ENCODE measurements around the gene PTPMT1.

Gene PTPMT1

GRCh38 chr11:47593934-47594855 is 28.8 kb downstream of the PTPMT1 start, which contains the start of gene C1QTNF4:
Gene C1QTNF4 (minus strand): TSS chr11:47594411. CDS start chr11:47590810, 3,601 bp downstream.
- no peaks in the 10 kb centered on the region for H3K27me3 ChIP-seq (replicated peaks; ENCODE audit: insufficient read depth, low read length)
- no peaks in the 10 kb centered on the region for H3K36me3 ChIP-seq (replicated peaks; ENCODE audit: insufficient read depth, low read length)
- no peak within 1 kb of the TSS for H3K4me2 ChIP-seq (ENCODE audit: low read depth, low read length)

DNA sequence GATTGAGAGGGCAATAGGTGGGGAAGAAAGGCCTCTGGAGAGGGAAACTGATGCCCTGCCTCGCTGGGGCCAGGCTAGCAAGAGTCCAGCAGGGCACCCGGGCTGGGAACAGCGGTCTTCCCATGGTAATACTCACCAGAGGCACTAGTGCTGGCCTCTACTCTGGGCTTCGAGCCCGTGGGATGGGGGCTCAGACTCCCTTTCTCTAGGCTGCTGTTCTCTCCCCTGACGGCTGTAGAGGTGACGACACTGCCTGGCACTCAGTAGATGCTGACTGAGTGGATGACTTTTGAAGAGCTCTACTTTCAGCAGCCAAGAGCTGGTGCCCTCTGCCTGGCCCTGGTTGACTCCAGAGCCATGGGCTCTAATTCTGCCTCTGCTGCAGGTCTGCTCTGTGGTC is 29.6 kb downstream of the PTPMT1 start:
- no peak overlapping the region for H3K4me2 ChIP-seq (ENCODE audit: low read depth, low read length)
- H3F3A ChIP-seq (ENCODE audit: insufficient read depth, low read length): no peaks in the 10 kb centered on the region
- no peak overlapping the region for H3K27ac ChIP-seq (ENCODE audit: low read length)
- TF ChIP-seq EZH2phosphoT487 (IDR thresholded peaks at IDR 0.05; ENCODE audit: low read length): no peak
- TF ChIP-seq CTCF (IDR thresholded peaks at IDR 0.05; ENCODE audit: low read length): no peak
- TF ChIP-seq EZH2 (optimal IDR thresholded peaks at IDR 0.05; ENCODE audit: low read depth, low read length): no peak
- H3K79me2 ChIP-seq (ENCODE audit: low read length): no peaks in the 10 kb centered on the region
- no peak overlapping the region for H3K9ac ChIP-seq (ENCODE audit: low read length)
- H2AFZ ChIP-seq (ENCODE audit: low read length): no peak overlapping the region
- no peaks in the 10 kb centered on the region for H3K4me1 ChIP-seq (ENCODE audit: low read length)
- no peaks in the 10 kb centered on the region for H3K9me3 ChIP-seq (replicated peaks; ENCODE audit: insufficient read depth, low read length)
- DNase-seq: no peak
- H3K36me3 ChIP-seq (replicated peaks; ENCODE audit: insufficient read depth, low read length): no peaks in the 10 kb centered on the region
- H3K27me3 ChIP-seq (replicated peaks; ENCODE audit: insufficient read depth, low read length): no peaks in the 10 kb centered on the region
- no peaks in the 10 kb centered on the region for H4K20me1 ChIP-seq (ENCODE audit: insufficient read depth, low read length)
- H3K9me2 ChIP-seq (replicated peaks; ENCODE audit: insufficient read depth, low read length): no peaks in the 10 kb centered on the region
- H3K4me3 ChIP-seq (ENCODE audit: low read length): no peak overlapping the region

More at GRCh38 chr11:47593934-47594855, 28.8 kb downstream of the PTPMT1 start, which contains the start of gene C1QTNF4:
- no peaks in the 10 kb centered on the region for H3F3A ChIP-seq (ENCODE audit: insufficient read depth, low read length)
- TF ChIP-seq EZH2 (optimal IDR thresholded peaks at IDR 0.05; ENCODE audit: low read depth, low read length) (no peak), EZH2phosphoT487 (IDR thresholded peaks at IDR 0.05; ENCODE audit: low read length) (no peak), CTCF (IDR thresholded peaks at IDR 0.05; ENCODE audit: low read length) (no peak)
- no peaks in the 10 kb centered on the region for H3K4me1 ChIP-seq (ENCODE audit: low read length)
- no peaks in the 10 kb centered on the region for H4K20me1 ChIP-seq (ENCODE audit: insufficient read depth, low read length)
- H3K27ac ChIP-seq (ENCODE audit: low read length): no peak within 1 kb of the TSS
- H3K9ac ChIP-seq (ENCODE audit: low read length): no peak within 1 kb of the TSS
- no peak within 1 kb of the TSS for H2AFZ ChIP-seq (ENCODE audit: low read length)
- H3K9me3 ChIP-seq (replicated peaks; ENCODE audit: insufficient read depth, low read length): no peaks in the 10 kb centered on the region
- no peaks in the 10 kb centered on the region for H3K9me2 ChIP-seq (replicated peaks; ENCODE audit: insufficient read depth, low read length)
- H3K4me3 ChIP-seq (ENCODE audit: low read length): no peak within 1 kb of the TSS
- H3K79me2 ChIP-seq (ENCODE audit: low read length): no peaks in the 10 kb centered on the region
- no peak for DNase-seq

DNA sequence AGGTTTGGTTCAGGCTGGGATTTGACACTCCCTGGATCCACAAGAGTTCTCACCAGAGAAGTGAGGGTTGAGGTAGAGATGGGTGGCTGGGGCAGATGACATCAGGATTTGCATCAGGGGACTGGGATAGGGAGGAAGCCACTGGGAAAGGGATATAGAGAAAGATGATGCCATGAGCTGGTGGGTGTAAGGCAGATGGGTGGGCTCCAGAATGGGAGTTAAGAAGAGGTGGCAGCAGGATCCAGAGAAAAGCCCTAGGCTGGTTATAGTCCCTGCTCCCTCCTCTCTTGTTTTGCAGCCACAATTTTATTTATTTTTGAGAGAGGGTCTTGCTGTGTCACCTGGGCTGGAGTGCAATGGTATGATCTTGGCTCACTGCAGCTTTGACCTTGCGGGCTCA is 30.6 kb downstream of the PTPMT1 start:
- Histone ChIP-seq H3F3A (ENCODE audit: insufficient read depth, low read length) (no peaks in the 10 kb centered on the region), H3K4me3 (ENCODE audit: low read length) (no peak overlapping the region), H3K27ac (ENCODE audit: low read length) (no peak overlapping the region), H3K4me1 (ENCODE audit: low read length) (no peaks in the 10 kb centered on the region), H4K20me1 (ENCODE audit: insufficient read depth, low read length) (no peaks in the 10 kb centered on the region), H3K27me3 (replicated peaks; ENCODE audit: insufficient read depth, low read length) (no peaks in the 10 kb centered on the region), H3K36me3 (replicated peaks; ENCODE audit: insufficient read depth, low read length) (no peaks in the 10 kb centered on the region), H3K4me2 (ENCODE audit: low read depth, low read length) (no peak overlapping the region), H3K9ac (ENCODE audit: low read length) (no peak overlapping the region), H2AFZ (ENCODE audit: low read length) (no peak overlapping the region), H3K9me2 (replicated peaks; ENCODE audit: insufficient read depth, low read length) (no peaks in the 10 kb centered on the region), H3K9me3 (replicated peaks; ENCODE audit: insufficient read depth, low read length) (no peaks in the 10 kb centered on the region), H3K79me2 (ENCODE audit: low read length) (no peaks in the 10 kb centered on the region)
- DNase-seq: no peak
- TF ChIP-seq EZH2phosphoT487 (IDR thresholded peaks at IDR 0.05; ENCODE audit: low read length) (no peak), EZH2 (optimal IDR thresholded peaks at IDR 0.05; ENCODE audit: low read depth, low read length) (no peak), CTCF (IDR thresholded peaks at IDR 0.05; ENCODE audit: low read length) (no peak)
